HT-29 (cell line): ENCODE results near the gene DNAH6. TPM values are rescaled to one million over a fixed set of nuclear protein-coding genes. Genes with fewer than 3 reads are reported as not detected.

Experiments used
- DNase-seq: peaks from one replicate; pipeline ENCODE4 v3.0.0-alpha.2; 2015; ENCODE audit warnings: low spot score
- total RNA-seq: library from RNA; depleted of rRNA; stranded (reverse); fragments of >200 nt; shearing (Covaris generic); gene quantifications from 2 replicates; pipeline ENCODE4 v1.2.3, GENCODE V29; 2014

The DNAH6 gene
- total RNA-seq, 1 experiment from 2014 or later = 0.03 TPM

GRCh38 chr2:84631985-84632384 is 115.7 kb downstream of the DNAH6 start:
- no peak for DNase-seq

- DNase-seq = no peak
Measured at GRCh38 chr2:84636080-84636971, 120.0 kb downstream of the DNAH6 start.

GRCh38 chr2:84639751-84640150 is 123.5 kb downstream of the DNAH6 start:
- DNase-seq = no peak

GRCh38 chr2:84640411-84640810 is 124.1 kb downstream of the DNAH6 start:
- DNase-seq = no peak

- no peak for DNase-seq
Measured at GRCh38 chr2:84641021-84641420, 124.7 kb downstream of the DNAH6 start.

GRCh38 chr2:84643991-84644390 is 127.7 kb downstream of the DNAH6 start:
- DNase-seq = no peak

- DNase-seq = no peak
Measured at GRCh38 chr2:84646514-84646913, 130.2 kb downstream of the DNAH6 start.

GRCh38 chr2:84647267-84647666 is 131.0 kb downstream of the DNAH6 start:
- DNase-seq = no peak

GRCh38 chr2:84649058-84649457 is 132.8 kb downstream of the DNAH6 start:
- no peak for DNase-seq

- DNase-seq = no peak
Measured at GRCh38 chr2:84649487-84650142, 133.3 kb downstream of the DNAH6 start.

GRCh38 chr2:84652431-84652830 is 136.1 kb downstream of the DNAH6 start:
- DNase-seq = no peak

- DNase-seq = no peak
Measured at GRCh38 chr2:84653302-84653701, 137.0 kb downstream of the DNAH6 start.

GRCh38 chr2:84654414-84654813 is 138.1 kb downstream of the DNAH6 start:
- no peak for DNase-seq

- no peak for DNase-seq
Measured at GRCh38 chr2:84669122-84669521, 152.8 kb downstream of the DNAH6 start.

- no peak for DNase-seq
Measured at GRCh38 chr2:84674099-84674498, 157.8 kb downstream of the DNAH6 start.

GRCh38 chr2:84674586-84674985 is 158.3 kb downstream of the DNAH6 start:
- no peak for DNase-seq

- DNase-seq = no peak
Measured at GRCh38 chr2:84676295-84676694, 160.0 kb downstream of the DNAH6 start.

GRCh38 chr2:84678214-84678613 is 161.9 kb downstream of the DNAH6 start:
- DNase-seq = no peak

- DNase-seq = no peak
Measured at GRCh38 chr2:84686783-84687476, 170.6 kb downstream of the DNAH6 start.

GRCh38 chr2:84687498-84688149 is 171.3 kb downstream of the DNAH6 start:
- DNase-seq = no peak

GRCh38 chr2:84690225-84690624 is 173.9 kb downstream of the DNAH6 start:
- no peak for DNase-seq

- DNase-seq = peak; percentile 48
Measured at GRCh38 chr2:84694088-84694622, 177.9 kb downstream of the DNAH6 start.
